GM19468 (cell line): ENCODE measurements around the gene OR7G3.

Experiments used
- ATAC-seq: cut with Tn5 transposase; IDR thresholded peaks from one replicate; pipeline ENCODE4 v1.9.1; 2021; ENCODE audit warnings: mild to moderate bottlenecking, moderate library complexity, moderate number of reproducible peaks; ENCODE audit not compliant: unreplicated experiment; ENCODE audit errors: extremely low read depth

OR7G3 gene

GRCh38 chr19:9115307-9115813 lies 11.4 kb downstream of the OR7G3 start, which contains the start of gene OR7G1:
Gene OR7G1 (minus strand): TSS chr19:9115763. CDS start chr19:9115763, 0 bp downstream.
- ATAC-seq, result no peak

- ATAC-seq, result no peak
These were observed 16.8 kb downstream of the OR7G3 start for GRCh38 chr19:9109959-9110358.

- no peak for ATAC-seq
These were observed 19.4 kb downstream of the OR7G3 start, which contains the start of gene OR7G2 for GRCh38 chr19:9107375-9107774. Gene OR7G2 (minus strand): TSS chr19:9107475. CDS start chr19:9103243, 4,232 bp downstream.

GRCh38 chr19:9086761-9087160 lies 40.0 kb downstream of the OR7G3 start, which contains the start of gene OR1M1:
Gene OR1M1 (plus strand): TSS chr19:9087061. CDS start chr19:9093245, 6,184 bp downstream.
- ATAC-seq, result no peak

- ATAC-seq, result no peak
These were observed 48.1 kb downstream of the OR7G3 start for GRCh38 chr19:9078651-9079050.

GRCh38 chr19:9076901-9077300 lies 49.8 kb downstream of the OR7G3 start:
- no peak for ATAC-seq
